Measurements from ENCODE around the gene IRF6.
"Not testable (repeated sequence)": the region's sequence is repeated elsewhere in the genome, so short reads cannot be mapped to it uniquely, and the experiment has no call there.

Gene IRF6

DNA sequence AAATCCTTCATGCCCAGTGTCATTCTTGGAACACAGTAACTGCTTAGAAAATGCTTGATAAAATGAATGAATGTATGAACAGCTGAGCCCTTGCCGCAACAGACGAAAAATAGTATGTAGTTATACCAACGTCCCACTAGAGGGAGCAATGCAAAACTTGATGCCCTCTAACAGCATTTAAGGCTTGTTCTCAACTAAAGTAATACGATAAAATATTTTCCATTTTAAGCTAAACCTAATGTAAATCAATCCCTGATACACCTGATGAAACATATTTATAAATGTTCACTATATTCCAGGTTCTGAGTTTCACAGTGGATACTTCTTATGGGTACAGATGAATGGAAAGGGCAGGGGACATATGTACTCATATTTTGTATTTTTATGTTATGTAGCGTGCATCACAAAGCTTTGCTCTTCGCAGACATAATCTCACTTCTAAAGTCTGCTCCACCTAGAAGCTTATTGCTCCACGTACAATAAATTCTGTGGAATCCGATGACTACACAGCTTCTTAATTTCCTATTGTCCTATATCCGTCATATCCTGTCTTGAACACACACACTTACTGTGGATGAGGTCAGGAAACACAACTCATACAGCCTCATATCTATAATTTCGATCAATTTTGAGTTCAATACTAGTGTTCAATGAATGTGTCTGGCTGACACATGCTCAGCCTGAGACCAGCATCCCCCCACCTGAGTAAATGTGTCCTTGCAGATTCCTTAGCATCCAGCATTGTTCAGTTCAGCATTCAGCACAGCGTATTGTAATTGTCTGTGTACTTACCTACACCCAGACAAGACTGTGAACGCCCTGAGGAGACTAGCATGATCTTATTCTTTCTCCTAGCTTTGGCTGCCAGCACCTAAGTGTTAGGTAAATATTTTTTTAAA lies 17.4 kb upstream of the IRF6 start:
- DNase-seq (ENCODE audit: low spot score), result peak; percentile 67

- DNase-seq (ENCODE audit: low spot score), result no peak
These were observed 16.8 kb upstream of the IRF6 start for GRCh38 chr1:209822706-209823105.

DNA sequence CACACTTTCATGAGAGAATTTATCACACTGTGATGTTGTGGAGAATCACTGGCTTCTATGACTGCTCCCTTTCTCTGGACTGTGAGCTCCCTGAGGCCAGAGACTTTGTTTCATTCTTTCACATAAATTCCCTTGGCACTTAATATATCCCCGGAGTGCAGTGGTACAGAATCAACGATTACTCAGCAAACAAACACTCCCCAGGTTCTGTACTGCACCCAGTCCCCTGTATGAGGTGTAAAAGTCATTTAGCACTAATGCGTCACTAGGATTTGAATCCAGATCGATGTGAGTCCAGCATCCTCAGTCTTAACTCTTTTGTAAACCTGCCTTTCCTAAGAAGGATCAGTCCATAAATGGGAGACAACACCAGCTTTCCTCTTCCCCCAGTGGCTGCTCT lies 15.0 kb upstream of the IRF6 start:
- DNase-seq (ENCODE audit: low spot score), result no peak

GRCh38 chr1:209819058-209819457 lies 13.1 kb upstream of the IRF6 start:
- DNase-seq (ENCODE audit: low spot score), result no peak

DNA sequence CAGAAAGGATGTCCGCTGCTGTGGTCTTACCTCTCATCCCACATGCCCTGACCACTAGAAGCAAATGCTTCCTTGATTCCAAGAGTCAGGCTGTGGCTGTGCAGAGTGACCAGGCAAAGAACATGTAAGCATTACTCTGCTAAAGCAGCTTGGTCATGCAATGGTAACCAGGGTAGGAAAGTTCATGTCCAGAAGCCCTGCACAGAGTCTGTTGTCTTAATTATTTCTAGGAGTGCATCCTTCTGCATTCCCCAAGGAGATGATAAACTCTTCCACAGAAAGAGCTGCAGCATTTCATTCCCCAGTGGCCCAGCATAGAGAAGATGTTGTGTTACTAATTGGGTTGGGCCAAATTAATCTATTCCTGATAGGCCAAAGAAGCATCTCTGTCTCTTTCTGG lies 11.7 kb upstream of the IRF6 start:
- DNase-seq (ENCODE audit: low spot score), result no peak

DNA sequence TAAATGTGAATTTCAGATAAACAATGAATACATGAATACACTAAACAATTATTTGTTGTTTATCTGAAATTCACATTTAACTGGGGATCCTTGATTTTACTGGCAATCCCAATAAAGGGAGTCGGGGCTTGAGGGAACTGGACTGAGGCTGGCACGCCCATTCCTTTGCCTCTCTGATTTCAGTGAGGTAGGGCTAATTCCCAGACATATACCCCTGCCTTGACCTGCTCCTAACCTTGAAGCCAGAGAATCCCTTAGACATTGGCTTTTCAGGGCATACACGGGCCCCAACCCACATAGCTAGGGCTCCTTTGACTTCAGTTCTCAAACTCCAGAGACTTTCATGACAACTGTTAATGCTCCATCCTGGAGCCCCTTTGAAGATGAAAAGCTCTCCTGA lies 11.0 kb upstream of the IRF6 start:
- no peak for DNase-seq (ENCODE audit: low spot score)

- no peak for DNase-seq (ENCODE audit: low spot score)
These were observed 10.0 kb upstream of the IRF6 start for GRCh38 chr1:209815931-209816341.

GRCh38 chr1:209815490-209815889 lies 9.5 kb upstream of the IRF6 start:
- DNase-seq (ENCODE audit: low spot score), result no peak

GRCh38 chr1:209813902-209814301 lies 8.0 kb upstream of the IRF6 start:
- DNase-seq (ENCODE audit: low spot score), result no peak

- no peak for DNase-seq (ENCODE audit: low spot score)
These were observed 4.8 kb upstream of the IRF6 start for GRCh38 chr1:209810783-209811182.

DNA sequence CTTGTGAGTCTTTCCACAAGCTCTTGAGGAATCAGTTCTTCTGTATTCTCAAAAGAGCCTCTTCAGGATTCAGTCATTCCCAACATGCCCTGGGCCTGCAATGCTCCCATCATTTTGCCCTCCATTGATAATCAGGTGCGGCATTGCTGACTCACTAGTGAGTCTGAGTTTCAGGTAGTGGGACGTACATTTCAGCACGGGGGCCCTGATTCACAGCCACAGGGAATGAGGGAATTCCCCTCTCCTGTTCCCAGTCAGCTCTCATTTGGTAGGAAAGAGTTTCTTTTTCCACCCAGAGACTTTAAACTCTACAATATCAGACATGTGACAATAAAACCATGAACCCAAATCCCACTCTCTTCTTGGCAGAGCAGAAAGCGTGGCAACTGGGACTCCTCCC lies 3.7 kb upstream of the IRF6 start:
- no peak for DNase-seq (ENCODE audit: low spot score)

DNA sequence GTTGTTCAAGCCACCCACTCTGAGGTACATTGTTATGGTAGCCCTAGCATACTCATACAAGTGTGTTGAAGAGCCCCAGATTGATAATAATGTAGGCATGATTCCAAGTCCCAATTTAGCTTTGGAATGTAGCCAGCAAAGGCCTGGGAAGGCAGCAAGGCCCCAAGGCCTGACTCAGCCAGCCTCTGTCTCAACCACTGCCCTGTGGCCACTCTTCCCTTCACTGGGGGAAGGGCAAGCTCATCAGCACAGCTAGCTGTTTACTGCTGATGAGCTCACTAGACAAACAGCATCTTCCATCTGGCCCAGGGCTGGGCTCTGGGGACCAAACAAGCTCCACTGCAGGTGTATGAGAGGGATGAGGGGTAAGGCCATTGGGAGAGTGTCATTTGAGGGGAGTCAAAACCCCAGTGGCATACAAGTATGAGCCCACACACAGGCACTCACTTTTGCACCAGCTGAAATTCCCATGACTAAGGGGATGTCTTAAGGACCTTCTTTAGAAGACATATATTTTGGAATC lies 2.2 kb upstream of the IRF6 start:
- DNase-seq (ENCODE audit: low spot score), result no peak

GRCh38 chr1:209807509-209807908 lies 1.6 kb upstream of the IRF6 start:
- DNase-seq (ENCODE audit: low spot score), result no peak

- no peak for DNase-seq (ENCODE audit: low spot score)
These were observed 581 bp downstream of the IRF6 start for GRCh38 chr1:209805341-209805781.

- no peak for DNase-seq (ENCODE audit: low spot score)
These were observed 2.4 kb downstream of the IRF6 start for GRCh38 chr1:209803568-209803967.

DNA sequence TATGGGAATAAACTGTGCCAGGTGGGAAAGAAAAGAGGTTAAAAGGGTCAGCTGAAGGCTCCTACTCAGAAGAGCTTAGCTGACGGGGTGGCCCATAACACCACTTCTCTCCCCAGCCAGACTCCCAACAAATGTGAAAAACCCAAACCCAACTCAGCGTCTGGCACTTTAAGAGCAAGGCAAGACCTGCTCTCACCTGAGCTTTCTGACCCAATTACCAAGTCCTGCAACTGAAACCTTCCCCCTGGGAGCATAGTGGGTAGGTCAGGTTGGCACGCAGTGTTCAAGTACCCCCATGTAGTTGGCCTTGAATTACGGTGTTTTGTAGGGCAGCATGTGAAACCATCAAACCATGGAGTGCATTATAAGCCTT lies 3.2 kb downstream of the IRF6 start:
- no peak for DNase-seq (ENCODE audit: low spot score)

- no peak for DNase-seq (ENCODE audit: low spot score)
These were observed 3.7 kb downstream of the IRF6 start for GRCh38 chr1:209802117-209802779.

- DNase-seq (ENCODE audit: low spot score), result no peak
These were observed 4.7 kb downstream of the IRF6 start for GRCh38 chr1:209800984-209801834.

GRCh38 chr1:209797978-209798639 lies 7.8 kb downstream of the IRF6 start:
- no peak for DNase-seq (ENCODE audit: low spot score)

- DNase-seq (ENCODE audit: low spot score), result not testable (repeated sequence)
These were observed 12.2 kb downstream of the IRF6 start for GRCh38 chr1:209793711-209794110.

DNA sequence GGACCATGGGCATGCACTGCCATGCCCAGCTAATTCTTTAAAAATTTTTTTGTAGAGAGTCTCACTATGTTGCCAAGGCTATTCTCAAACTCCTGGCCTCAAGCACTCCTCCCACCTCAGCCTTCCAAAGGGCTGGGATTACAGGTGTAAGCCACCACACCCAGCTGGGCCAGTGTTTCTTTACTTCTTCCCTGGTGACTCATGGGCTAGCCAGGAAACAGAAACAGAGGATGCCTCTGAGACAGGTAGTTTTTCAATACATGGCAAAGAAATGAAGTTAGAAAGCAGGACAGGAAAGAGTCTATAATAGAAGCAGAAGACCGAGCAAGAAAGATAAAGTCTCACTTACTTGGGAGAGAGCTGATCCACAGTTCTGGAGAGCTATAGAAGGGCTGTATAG lies 14.0 kb downstream of the IRF6 start:
- DNase-seq (ENCODE audit: low spot score), result no peak

Measured in pons (tissue), 1 donor.